Spinal cord (tissue), 10 donors: ENCODE results near the gene CPTP. TPM values are rescaled to one million over a fixed set of nuclear protein-coding genes. Genes with fewer than 3 reads are reported as not detected.

Experiments
- DNase-seq, 6 donors: peaks; one replicate each; pipeline versions ENCODE4 v3.0.0 to v3.0.0-alpha.2; 2013 to 2015; ENCODE audit warnings: low spot score in 6 of 6, low read depth in 4 of 6
- H3K27ac ChIP-seq: one replicate; pipeline ENCODE4 v1.5.1; 2013; ENCODE audit warnings: low read depth, low read length, control low read depth
- H3K27me3 ChIP-seq: one replicate; pipeline ENCODE4 v1.6.1; 2013; ENCODE audit warnings: low read length; ENCODE audit not compliant: control insufficient read depth, insufficient read depth
- H3K36me3 ChIP-seq: one replicate; pipeline ENCODE4 v1.6.1; 2013; ENCODE audit warnings: low read length; ENCODE audit not compliant: control insufficient read depth, insufficient read depth
- H3K4me1 ChIP-seq: one replicate; pipeline ENCODE4 v1.6.1; 2013; ENCODE audit warnings: low read length; ENCODE audit not compliant: control insufficient read depth, insufficient read depth
- H3K4me3 ChIP-seq: one replicate; pipeline ENCODE4 v1.5.1; 2013; ENCODE audit warnings: low read depth, low read length, control low read depth
- H3K9me3 ChIP-seq: one replicate; pipeline ENCODE4 v1.6.1; 2013; ENCODE audit warnings: low read length; ENCODE audit not compliant: control insufficient read depth, insufficient read depth
- WGBS: methylation state at CpG from one replicate; pipeline ENCODE4 v1.1.5; 2013; ENCODE audit warnings: missing lambda C conversion rate; ENCODE audit not compliant: insufficient coverage; 5-methylcytosine and 5-hydroxymethylcytosine counted together
- long read RNA-seq, 4 donors: transcript quantifications; one replicate each; lab custom pipeline, GENCODE V29; 2026
- polyA plus RNA-seq, 2 donors: library from polyadenylated mRNA; unstranded; fragments of 120-200 nt; gene quantifications; one replicate each; pipeline ENCODE4 v1.2.1, GENCODE V29; 2013; ENCODE audit not compliant: insufficient read length in 2 of 2
- total RNA-seq, 2 donors: library from RNA; depleted of rRNA in 1 of 2; stranded (reverse); fragments of 120-200 nt in 1 of 2; fragments of >200 nt in 1 of 2; gene quantifications; one replicate each; pipeline versions ENCODE4 v1.2.3 to v1.2.4, GENCODE V29; 2013 to 2014
- donor health status: healthy.

The CPTP gene
- total RNA-seq (10 to 100 TPM in 1 of 2 donors, 1 to 10 TPM in 1; 9.6 to 18.8 TPM), polyA plus RNA-seq (10 to 100 TPM; 31.8 to 32.0 TPM)
- long read RNA-seq, donor 1, transcript CPTP-202 (2 exons, 1,101 nt) = major isoform, 11 of 17 reads
- long read RNA-seq, donor 1, transcript CPTP-201 (3 exons, 2,190 nt) = minor isoform, 6 of 17 reads
- long read RNA-seq, donor 1, partial matches to known transcripts = 0 of 17 reads
- long read RNA-seq, donor 1, other reads (novel, unspliced or antisense) = 0 of 17 reads
- long read RNA-seq, donor 2, transcript CPTP-201 (3 exons, 2,190 nt) = major isoform, 5 of 26 reads
- long read RNA-seq, donor 2, transcript CPTP-202 (2 exons, 1,101 nt) = major isoform, 5 of 26 reads
- long read RNA-seq, donor 2, partial matches to known transcripts = 16 of 26 reads
- long read RNA-seq, donor 2, other reads (novel, unspliced or antisense) = 0 of 26 reads
- long read RNA-seq, donor 3, transcript CPTP-201 (3 exons, 2,190 nt) = major isoform, 5 of 17 reads
- long read RNA-seq, donor 3, transcript CPTP-202 (2 exons, 1,101 nt) = major isoform, 5 of 17 reads
- long read RNA-seq, donor 3, partial matches to known transcripts = 7 of 17 reads
- long read RNA-seq, donor 3, other reads (novel, unspliced or antisense) = 0 of 17 reads
- long read RNA-seq, donor 4, transcript CPTP-201 (3 exons, 2,190 nt) = major isoform, 12 of 17 reads
- long read RNA-seq, donor 4, transcript CPTP-202 (2 exons, 1,101 nt) = minor isoform, 5 of 17 reads
- long read RNA-seq, donor 4, partial matches to known transcripts = 0 of 17 reads
- long read RNA-seq, donor 4, other reads (novel, unspliced or antisense) = 0 of 17 reads

GRCh38 chr1:1324524-1325287 is at the start of gene CPTP, which contains the start of gene INTS11:
CPTP (plus strand) TSS chr1:1324802; CDS start chr1:1326911, 2,109 bp downstream.
INTS11 (minus strand) TSS chr1:1324660; CDS start chr1:1324608, 52 bp downstream.
- H3K36me3 ChIP-seq = peaks cover 79% of the 10 kb centered on the region
- H3K4me3 ChIP-seq = peak within 1 kb of the TSS; percentile 58
- no peaks in the 10 kb centered on the region for H3K27me3 ChIP-seq
- peak; percentile 59 to 98 (median 88) for DNase-seq
- H3K4me1 ChIP-seq = peaks cover 36% of the 10 kb centered on the region
- WGBS = under 1% methylated on average over 84 of the region's 84 CpGs
- H3K27ac ChIP-seq = peak within 1 kb of the TSS; percentile 33
- no peaks in the 10 kb centered on the region for H3K9me3 ChIP-seq

- Histone ChIP-seq H3K4me3 (peak overlapping the region; percentile 59), H3K36me3 (peaks cover 40% of the 10 kb centered on the region), H3K4me1 (peaks cover 44% of the 10 kb centered on the region), H3K9me3 (no peaks in the 10 kb centered on the region), H3K27me3 (no peaks in the 10 kb centered on the region), H3K27ac (no peak overlapping the region)
- WGBS = 89% methylated on average over 13 of the region's 15 CpGs
- DNase-seq = no peak
Measured at GRCh38 chr1:1274931-1275431, 49.6 kb upstream of the CPTP start.

GRCh38 chr1:1275836-1276235 is 48.8 kb upstream of the CPTP start:
- no peak overlapping the region for H3K4me3 ChIP-seq
- 88% methylated on average over 9 of the region's 9 CpGs for WGBS
- no peak for DNase-seq
- H3K9me3 ChIP-seq = no peaks in the 10 kb centered on the region
- H3K4me1 ChIP-seq = peaks cover 37% of the 10 kb centered on the region
- H3K36me3 ChIP-seq = peaks cover 37% of the 10 kb centered on the region
- H3K27ac ChIP-seq = no peak overlapping the region
- no peaks in the 10 kb centered on the region for H3K27me3 ChIP-seq

- peaks cover 30% of the 10 kb centered on the region for H3K36me3 ChIP-seq
- no peak for DNase-seq
- H3K4me1 ChIP-seq = peaks cover 20% of the 10 kb centered on the region
- H3K27ac ChIP-seq = no peak overlapping the region
- H3K27me3 ChIP-seq = no peaks in the 10 kb centered on the region
- H3K4me3 ChIP-seq = no peak overlapping the region
- 96% methylated on average over 10 of the region's 13 CpGs for WGBS
- H3K9me3 ChIP-seq = no peaks in the 10 kb centered on the region
Measured at GRCh38 chr1:1278620-1279019, 46.0 kb upstream of the CPTP start.

GRCh38 chr1:1279028-1279427 is 45.6 kb upstream of the CPTP start:
- H3K4me1 ChIP-seq = peaks cover 22% of the 10 kb centered on the region
- WGBS = 95% methylated on average over 12 of the region's 17 CpGs
- H3K36me3 ChIP-seq = peaks cover 30% of the 10 kb centered on the region
- no peak for DNase-seq
- no peak overlapping the region for H3K27ac ChIP-seq
- no peak overlapping the region for H3K4me3 ChIP-seq
- no peaks in the 10 kb centered on the region for H3K27me3 ChIP-seq
- H3K9me3 ChIP-seq = no peaks in the 10 kb centered on the region

GRCh38 chr1:1280782-1281481 is 43.7 kb upstream of the CPTP start:
- H3K36me3 ChIP-seq = peaks cover 25% of the 10 kb centered on the region
- H3K9me3 ChIP-seq = no peaks in the 10 kb centered on the region
- H3K4me1 ChIP-seq = peaks cover 7% of the 10 kb centered on the region
- H3K27ac ChIP-seq = no peak overlapping the region
- DNase-seq = no peak
- WGBS = 88% methylated on average over 19 of the region's 21 CpGs
- H3K4me3 ChIP-seq = no peak overlapping the region
- H3K27me3 ChIP-seq = no peaks in the 10 kb centered on the region

GRCh38 chr1:1281533-1282321 is 42.9 kb upstream of the CPTP start:
- no peak for DNase-seq
- Histone ChIP-seq H3K4me1 (peaks cover 7% of the 10 kb centered on the region), H3K36me3 (peaks cover 25% of the 10 kb centered on the region), H3K4me3 (no peak overlapping the region), H3K27me3 (no peaks in the 10 kb centered on the region), H3K27ac (no peak overlapping the region), H3K9me3 (no peaks in the 10 kb centered on the region)
- 61% methylated on average over 25 of the region's 26 CpGs for WGBS

GRCh38 chr1:1282998-1283397 is 41.6 kb upstream of the CPTP start:
- Histone ChIP-seq H3K27me3 (no peaks in the 10 kb centered on the region), H3K4me1 (peaks cover 7% of the 10 kb centered on the region), H3K9me3 (no peaks in the 10 kb centered on the region), H3K27ac (no peak overlapping the region), H3K36me3 (peaks cover 31% of the 10 kb centered on the region), H3K4me3 (no peak overlapping the region)
- 89% methylated on average over 11 of the region's 14 CpGs for WGBS
- no peak for DNase-seq
